GM21526 (cell line): ENCODE measurements around the gene SLC30A3.
"Not testable (repeated sequence)": the region's sequence is repeated elsewhere in the genome, so short reads cannot be mapped to it uniquely, and the experiment has no call there.

Experiments used
- ATAC-seq: cut with Tn5 transposase; IDR thresholded peaks from one replicate; pipeline ENCODE4 v1.9.1; 2021; ENCODE audit warnings: moderate library complexity; ENCODE audit not compliant: unreplicated experiment, low FRiP score

SLC30A3 gene

DNA sequence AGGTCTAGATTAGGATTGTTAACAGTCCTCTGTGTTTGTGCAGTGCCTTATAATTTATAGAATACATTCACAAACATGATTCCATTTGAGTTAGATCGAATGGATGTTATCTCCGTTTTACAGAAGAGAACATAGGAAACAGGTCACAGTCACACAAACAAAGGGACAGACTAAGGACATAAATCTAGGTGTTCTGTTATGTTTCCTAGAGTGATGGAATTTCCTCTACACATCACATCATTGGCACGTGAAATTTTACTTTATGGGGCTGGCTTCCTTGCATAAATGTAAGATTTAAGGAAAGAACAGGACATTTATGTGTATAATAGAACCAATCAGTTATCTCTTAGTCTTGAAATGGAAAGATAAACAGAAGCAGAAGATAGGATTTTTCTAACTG is 25.8 kb upstream of the SLC30A3 start:
- ATAC-seq, result no peak

DNA sequence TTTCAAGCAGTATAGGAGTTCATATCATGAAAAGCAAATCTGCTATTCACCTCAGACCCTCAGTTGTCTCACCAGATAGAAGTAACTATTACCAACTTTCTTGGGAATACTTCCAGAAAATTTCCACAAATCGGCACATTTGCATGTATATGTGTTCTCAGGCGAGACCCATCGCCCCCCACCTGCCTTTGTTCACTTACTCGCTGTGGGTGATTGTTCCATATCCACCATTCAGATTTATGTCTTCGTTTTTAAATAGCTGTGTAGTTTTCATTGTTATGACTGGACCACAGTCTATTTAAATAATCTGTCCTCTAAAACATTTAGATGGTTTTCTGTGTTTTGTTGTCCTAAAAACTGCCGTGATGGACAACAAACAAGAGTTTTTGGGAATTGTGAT is 22.6 kb upstream of the SLC30A3 start:
- ATAC-seq, result no peak

DNA sequence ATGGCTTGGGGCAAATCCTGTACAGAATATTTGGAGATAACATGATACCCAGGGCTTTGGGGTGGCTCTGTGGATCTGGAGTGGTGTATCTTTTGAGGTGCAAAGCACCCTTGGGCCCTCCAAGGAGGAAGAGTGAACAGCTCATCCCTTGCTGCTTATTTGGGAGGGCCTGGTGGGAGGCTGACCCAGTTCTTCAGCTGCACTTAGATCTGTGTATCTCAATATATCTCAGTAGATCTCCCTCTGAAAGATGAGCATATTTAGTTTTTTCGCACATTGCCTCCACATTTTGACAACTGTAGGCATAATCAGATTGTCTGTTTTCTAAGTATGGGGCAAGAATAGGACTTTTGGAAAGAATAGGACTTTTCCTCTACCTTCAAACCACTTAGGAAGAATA is 22.1 kb upstream of the SLC30A3 start:
- no peak for ATAC-seq

DNA sequence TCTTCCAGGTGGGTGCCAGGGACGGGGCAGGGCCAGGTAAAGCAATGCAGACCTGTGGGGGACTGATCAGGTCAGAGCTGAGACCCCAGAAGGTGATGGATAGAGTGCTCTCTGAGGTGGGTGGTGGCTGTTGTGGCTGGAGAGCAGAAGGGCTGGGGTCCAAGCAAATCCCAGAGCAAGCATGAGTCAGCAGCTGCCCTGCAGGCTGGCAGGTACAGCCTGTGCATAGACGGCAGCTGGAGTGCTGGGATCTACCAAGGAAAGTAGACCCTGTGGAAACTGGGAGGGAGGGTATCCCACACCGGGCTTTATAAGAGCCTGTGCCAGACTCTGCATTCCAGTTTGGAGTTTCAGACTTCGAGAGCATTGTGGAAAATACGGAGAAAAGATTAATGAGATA is 20.0 kb upstream of the SLC30A3 start:
- ATAC-seq, result no peak

DNA sequence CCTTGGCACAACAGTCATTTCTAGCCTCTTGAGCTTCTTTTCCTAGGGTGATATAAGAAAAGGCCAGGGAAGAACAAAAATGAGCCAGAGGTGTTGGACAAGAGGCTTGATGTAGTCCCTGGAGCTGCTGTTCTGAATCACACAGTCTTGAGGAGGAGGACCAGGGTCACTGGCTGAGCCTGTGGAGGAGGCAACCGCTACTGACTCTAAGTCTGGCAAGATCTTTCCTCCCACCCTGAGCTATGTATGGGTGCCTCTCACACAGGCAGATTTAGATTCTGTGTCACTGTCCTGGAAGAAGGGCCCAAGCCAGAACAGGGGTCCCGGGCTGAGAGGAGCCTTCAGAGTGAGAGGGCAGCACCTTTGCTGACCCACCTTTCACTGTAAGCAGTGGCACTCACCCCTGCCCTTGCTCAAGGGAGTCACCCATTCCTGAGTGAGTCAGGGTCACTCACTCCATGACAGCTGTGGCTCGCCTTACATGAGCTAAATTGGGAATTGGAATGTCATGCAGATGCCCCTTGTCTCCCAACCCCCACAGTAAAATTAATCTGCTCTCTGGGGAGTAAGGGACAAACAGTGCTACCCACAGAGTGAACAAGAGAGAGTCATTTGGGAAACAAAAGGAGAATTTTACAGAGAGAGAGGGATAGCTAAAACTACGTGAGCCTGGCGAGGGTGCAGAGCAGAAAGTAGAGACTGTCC is 19.2 kb upstream of the SLC30A3 start, which contains the start of gene TRIM54:
Gene TRIM54, plus strand, starts transcription at position 575 of the 705 bp plus-strand sequence. CDS start 303 bp downstream, outside the sequence.
- ATAC-seq, result no peak

DNA sequence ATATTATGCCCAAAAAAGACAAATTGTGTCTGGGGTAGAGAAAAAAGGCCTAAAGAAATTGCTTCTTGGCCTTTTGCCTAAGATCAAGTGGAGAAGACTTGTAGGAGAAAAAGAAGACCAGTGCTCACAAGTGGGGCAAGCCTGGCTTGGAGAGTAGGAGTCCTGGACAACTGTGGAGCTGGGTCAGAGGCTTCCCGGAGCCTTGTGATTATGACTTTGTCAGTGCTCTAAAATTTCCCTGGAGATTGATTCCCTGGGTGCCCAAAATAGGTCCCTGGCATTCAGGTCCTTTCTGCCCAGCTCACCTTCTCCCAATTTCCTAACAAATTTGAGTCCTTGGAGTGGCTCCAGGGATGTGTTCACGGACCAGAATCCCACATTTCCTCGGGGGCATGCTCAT is 18.6 kb upstream of the SLC30A3 start:
- no peak for ATAC-seq

DNA sequence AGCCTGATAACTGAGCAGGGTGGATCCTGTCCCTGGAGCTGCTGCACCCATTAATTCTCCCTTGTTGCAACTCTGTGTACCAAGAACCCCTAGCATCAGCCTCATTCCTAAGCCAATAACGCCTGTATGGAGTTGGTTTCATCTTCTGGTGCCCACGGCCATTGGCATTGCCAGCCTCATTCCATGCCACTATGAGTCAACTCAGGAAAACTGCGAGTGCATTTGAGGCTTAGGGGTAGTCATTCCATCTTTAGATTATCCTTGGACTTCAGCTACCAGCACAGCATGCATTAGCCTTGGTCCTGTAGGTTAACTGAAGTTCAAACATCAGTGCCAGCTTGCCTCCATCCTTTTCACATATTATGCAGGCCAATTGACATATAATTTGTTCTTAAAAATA is 18.0 kb upstream of the SLC30A3 start:
- no peak for ATAC-seq

DNA sequence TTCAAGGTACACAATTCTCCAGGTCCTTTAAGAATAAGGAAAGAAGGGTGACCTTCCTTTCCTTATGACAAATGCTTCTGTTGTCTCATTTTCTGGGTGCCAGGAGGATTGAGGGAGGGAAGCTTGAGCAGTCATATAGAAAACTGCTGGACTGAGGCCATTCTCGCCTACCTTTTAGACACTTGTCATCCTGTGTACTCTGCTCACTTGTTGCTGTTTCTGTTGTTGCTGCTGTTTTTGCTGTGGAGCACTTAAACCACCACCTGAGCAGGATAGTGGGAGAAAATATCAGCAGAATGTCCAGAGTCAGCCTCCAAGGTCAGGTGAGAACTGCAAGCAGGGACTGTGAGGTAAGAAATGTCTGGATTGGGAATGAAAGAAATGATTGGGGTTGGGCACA is 15.2 kb upstream of the SLC30A3 start:
- ATAC-seq, result no peak

DNA sequence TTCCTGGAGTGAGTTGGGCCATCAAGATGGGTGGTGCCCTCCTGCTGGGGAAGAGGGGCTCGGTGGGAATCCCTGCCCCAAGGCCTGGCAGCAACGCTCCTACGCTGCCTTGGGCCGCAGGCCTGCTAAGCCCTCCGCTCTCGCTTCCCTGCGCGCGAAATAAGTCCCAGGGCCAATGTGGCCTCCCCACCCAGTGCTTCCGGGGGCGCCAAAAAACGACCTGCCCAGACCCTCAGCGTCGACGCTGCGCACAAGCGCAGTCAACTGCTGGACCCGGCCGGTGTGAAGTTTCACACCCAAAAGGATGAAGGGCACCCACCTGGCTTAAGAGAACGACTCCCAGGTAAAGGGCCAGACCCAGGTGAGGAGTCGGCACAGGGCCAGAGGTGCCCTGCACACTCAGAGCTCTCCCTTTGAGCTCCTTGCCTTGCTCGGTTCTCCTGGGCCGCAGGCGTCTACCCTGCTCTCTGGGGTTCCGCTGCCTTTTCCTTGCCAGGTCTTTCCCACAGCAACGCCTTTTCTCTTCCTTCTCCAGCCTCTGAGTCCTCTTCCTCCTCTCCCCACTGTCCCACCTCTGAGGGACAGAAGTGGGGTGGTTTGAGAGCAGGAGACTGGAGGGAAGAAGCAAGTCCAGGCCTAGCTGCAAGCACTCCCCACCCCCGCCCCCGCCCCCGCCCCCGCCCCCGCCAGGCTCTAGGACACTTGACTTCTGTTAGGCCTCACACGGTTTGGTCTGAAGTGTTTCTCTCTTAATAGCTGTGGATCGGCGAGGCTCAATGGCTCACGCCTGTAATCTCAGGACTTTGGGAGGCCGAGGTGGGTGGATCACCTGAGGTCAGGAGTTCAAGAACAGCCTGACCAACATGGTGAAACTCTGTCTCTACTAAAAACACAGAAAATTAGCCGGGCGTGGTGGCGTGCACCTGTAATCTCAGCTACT is 12.6 kb upstream of the SLC30A3 start, which contains the start of gene DNAJC5G:
Gene DNAJC5G, plus strand, starts transcription at position 223 of the 940 bp plus-strand sequence. CDS start 1,296 bp downstream, outside the sequence.
- no peak for ATAC-seq

DNA sequence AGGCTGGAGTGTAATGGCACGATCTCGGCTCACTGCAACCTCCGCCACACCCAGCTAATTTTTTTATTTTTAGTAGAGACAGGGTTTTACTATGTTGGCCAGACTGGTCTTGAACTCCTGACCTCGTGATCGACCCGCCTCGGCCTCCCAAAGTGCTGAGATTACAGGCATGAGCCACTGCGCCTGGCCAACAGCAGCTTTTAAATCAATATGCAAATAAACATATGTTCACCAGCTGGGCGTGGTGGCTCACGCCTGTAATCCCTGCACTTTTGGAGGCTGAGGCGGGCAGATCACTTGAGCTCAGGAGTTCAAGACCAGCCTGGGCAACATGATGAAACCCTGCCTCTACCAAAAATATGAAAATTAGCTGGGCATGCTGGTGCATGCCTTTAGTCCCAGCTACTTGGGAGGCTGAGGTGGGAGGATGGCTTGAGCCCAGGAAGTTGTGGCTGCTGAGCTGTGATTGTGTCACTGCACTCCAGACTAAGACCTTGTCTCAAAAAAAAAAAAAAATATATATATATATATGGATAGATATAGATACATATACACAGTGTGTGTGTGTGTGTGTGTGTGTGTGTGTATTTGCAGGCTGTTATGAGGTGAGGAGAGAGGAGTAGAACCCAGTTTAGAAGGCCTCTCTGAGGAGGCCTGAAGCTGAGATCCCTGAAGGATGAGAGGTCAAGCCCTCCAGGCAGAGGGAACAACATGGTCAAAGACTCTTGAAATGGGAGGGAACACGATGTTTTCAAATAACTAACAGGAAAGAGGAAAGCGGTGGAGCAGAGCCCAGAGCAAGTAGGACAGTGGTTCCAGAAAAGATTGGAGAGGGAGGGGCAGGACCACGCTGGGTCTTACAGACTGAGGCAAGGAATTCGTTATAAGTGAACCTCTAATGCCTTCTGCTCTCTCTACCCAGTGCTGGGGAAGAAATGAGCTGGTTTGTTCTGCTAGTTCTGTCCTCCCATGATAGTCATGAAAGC is 10.0 kb upstream of the SLC30A3 start:
- not testable (repeated sequence) for ATAC-seq

DNA sequence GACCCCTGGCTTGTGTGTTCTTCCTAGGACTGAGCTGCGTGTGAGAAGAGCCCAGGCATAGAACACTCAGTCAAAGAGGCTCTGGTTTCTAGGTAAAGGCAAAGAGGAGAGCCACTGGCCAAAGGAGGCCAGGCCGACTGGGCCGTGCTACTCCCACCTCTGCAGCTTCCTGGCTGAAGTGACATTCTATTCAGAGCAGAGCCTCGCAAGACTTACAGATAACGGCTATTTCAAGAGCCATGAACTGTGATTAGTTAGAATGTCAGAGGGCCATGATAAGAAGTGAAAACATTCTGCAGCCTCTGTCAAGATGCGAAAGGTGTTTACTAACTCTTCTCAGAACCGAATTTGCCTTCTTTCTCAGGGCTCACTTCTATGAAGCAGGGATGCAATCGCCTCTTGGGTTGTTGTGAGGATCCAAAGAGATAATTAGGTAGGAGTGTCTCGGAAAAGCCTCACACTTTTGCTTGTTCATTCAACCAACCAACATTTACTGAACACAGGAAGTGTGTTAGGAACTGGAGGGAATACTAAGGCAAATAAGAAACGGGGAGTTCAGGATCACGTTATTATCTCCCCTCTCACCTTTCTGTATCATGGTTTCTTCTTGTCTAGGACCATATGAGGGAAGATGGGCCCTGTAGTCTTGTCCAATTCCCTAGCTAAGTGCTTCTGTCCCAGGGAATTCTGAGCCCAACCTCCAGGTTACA is 8.9 kb upstream of the SLC30A3 start:
- ATAC-seq, result no peak

DNA sequence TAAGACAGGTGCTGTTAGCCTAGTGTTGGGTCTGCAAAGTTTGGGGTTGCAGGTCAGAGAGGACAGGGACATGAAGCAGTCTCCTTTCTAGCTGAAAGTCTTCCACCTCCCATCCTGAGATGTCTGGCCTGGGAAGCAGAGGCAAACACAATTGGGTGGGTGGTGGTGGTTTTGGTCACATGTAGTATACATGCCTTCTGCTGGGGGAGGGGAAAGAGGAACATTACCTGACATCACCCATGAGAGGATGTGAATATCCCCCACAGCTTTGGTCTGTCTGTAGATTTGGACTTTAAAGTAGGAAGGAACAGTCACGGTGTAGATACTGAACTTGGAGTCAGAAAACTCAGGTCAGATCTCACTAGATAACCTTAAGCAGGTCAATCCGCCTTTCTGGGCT is 7.8 kb upstream of the SLC30A3 start:
- ATAC-seq, result no peak

DNA sequence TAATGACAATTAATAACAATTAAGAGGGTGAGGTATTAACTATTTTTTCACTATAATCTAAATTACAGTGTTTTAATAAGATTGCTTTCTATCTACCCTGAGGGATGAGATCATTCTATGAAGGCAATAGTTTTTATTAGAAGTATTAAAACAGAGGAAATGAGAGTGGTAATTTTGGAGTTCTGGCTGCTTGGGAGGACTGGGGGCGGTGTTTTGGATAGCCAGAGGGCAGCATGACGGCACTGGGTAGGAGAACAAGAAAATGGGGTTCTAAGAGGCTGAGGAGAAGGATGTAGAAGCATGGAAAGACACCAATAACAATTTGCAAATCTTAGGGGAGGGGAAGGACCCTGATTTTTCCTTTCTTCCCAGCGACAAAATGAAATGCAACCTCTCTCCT is 7.3 kb upstream of the SLC30A3 start:
- no peak for ATAC-seq

DNA sequence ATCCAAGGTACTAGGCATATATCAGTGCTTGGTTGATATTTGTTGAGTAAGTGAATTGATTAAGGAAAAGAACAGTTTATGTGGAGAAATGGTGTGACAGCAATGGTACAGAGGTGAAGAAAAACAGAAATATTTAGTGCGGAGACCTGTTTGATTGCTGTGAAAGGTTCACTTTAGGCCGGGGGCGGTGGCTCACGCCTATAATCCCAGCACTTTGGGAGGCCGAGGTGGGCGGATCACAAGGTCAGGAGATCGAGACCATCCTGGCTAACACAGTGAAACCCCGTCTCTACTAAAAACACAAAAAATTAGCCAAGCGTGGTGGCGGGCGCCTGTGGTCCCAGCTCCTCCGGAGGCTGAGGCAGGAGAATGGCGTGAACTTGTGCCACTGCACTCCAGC is 5.4 kb upstream of the SLC30A3 start:
- not testable (repeated sequence) for ATAC-seq

DNA sequence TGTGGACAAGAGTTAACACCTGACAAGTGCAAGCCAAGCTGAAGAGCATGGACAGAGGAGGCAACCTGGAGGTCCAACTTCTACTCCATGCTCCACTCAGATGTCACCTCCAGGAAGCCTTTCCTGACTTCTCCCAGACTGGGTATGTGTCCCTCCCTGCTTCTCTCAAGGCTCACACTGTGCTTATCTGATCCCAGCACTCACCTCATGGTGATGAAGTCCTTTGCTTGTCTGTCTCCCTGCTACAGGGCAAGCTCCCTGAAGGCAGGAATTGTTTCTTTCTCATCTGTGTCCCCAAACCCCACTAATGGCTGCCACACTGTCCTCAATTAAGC is 2.7 kb upstream of the SLC30A3 start:
- ATAC-seq, result no peak

DNA sequence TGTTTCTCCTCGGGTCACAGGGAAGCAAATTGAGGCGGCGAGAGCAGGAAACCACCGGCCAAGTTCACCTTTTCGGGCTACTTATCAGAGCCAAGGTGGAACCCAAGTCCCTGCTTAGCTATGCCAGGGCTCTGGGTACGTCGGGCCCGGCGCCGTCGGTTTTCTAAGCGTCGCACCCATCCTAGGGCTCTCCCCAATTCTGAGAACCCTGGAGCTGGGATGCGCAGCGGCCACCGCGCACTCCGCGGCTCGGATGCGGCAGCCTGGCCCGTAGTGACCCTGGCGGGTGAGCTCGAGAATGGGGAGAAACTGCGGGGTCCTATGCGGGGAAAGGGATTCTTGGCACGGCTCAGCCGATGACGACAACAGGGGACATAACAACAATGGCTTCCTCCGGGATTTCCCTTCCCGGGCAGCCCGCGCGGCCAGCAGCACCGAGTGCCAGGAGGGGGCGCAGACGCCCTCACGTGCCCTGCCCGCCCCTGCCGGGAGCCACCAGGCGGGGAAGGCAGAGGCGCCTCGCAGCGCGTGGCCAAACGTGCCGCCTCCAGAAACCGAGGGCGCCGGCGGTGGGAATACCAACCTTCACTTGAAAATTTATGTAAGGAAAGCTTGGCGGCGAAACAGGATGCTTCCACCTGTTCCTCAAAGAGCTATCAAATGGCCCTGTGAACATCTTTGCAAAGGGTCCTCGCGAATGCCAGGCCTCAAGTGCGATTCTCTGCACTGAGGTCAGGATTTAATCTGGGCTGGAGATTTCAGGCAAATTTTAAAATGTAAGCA is 2.1 kb upstream of the SLC30A3 start:
- no peak for ATAC-seq

DNA sequence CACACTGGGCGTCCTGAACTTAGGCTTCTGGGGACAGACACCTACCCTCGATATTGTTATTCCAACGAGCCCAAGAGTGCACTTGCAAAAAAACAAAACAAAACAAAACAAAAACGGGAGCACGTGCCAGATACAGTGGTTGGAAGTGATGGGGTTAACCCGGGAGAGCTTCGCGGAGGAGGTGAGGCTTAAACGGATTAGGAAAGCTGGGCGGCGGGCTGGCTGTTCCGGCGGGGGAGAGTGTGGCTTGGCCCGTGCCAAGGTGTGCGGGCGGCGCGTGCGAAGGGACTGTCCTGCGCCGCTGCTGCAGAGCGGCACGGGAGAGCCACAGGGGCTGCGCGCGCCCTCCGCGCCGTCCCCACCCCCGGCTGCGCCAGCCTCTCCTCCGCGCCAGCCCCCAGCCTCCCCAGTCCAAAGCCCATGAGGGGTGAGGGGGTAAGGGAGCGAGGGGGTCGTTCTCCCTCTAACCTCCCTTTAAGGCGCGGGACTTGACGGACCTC is 1.5 kb upstream of the SLC30A3 start:
- ATAC-seq, result no peak

DNA sequence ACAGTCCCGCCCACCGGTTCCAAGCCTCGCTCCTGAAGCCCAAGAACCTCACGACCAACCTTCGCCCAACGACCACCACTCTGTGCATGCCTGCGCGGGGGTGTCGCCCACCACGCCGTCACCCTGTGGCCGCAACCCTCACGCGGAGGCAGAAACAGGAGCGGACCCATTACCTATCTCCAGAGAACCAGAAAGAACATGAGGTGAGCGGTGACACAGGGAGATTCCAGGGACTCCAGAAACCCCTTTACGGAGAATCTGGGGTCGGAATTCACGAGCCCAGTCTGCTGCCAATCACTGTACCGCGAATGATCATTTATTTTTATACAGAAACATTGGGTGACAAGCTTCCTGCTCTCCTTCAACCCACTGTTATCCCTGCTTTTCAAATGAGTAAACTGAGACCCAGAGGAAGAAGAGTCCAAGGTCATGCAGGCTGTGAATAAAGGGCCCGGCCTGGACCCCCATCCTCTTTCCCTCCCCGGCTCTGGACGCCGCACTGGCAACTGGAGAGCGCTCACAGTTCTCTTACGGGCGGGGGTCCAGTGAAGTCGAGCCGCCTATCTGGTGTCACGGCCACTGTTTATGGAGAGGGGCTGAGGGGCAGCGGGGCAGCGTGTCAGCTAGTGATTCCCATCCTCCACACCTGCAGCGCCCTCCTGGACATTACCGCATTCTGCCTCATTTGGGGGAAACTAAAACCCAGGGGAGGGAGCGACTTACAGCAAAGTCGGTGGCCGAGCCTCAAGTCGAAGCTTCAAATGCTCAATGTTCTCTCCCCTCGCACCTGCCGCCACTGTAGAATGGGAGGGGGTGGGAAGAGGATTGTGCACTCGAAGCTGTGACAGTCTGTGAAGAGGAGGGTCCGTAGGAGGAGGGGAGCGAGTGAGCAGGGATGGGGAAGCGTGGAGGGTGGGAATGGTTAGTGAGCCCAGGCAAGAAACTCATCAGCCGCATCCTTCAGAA is 723 bp upstream of the SLC30A3 start:
- no peak for ATAC-seq
